Adrenal gland (tissue), 12 donors: ENCODE data around the gene PTH2R. TPM values are rescaled to one million over a fixed set of nuclear protein-coding genes. Genes with fewer than 3 reads are reported as not detected.
A peak's percentile ranks its signal among the peaks of the same experiment; 100 is the strongest.
"Not testable (repeated sequence)": the region's sequence is repeated elsewhere in the genome, so short reads cannot be mapped to it uniquely, and the experiment has no call there.

ENCODE experiments used
- DNase-seq, 7 donors: peaks; one replicate each; pipeline ENCODE4 v3.0.0-alpha.2; 2019 to 2020
- H3K27ac ChIP-seq, 5 donors: fragments of 200-600 bp; sonication (generic) in 4 of 5; 1 replicate in 3 of 5; 2 replicates in 2 of 5; pipeline versions ENCODE4 v1.5.1 to v1.8.0; 2016 to 2020; ENCODE audit warnings: mild to moderate bottlenecking in 1 of 5
- H3K27me3 ChIP-seq: fragments of 200-600 bp; 2 replicates; pipeline ENCODE4 v1.8.0; 2021
- H3K36me3 ChIP-seq, 2 donors: fragments of 200-600 bp; replicated peaks in 1 of 2; 1 replicate in 1 of 2; 2 replicates in 1 of 2; pipeline versions ENCODE4 v1.5.1 to v1.8.0; 2018 to 2022
- H3K4me1 ChIP-seq, 2 donors: fragments of 200-600 bp; replicated peaks in 1 of 2; 1 replicate in 1 of 2; 2 replicates in 1 of 2; pipeline versions ENCODE4 v1.5.1 to v1.8.0; 2018 to 2021
- H3K4me3 ChIP-seq, 4 donors: fragments of 200-600 bp; sonication (generic) in 3 of 4; one replicate each; pipeline ENCODE4 v1.5.1; 2016 to 2018
- H3K9me3 ChIP-seq, 3 donors: fragments of 200-600 bp; sonication (generic) in 1 of 3; replicated peaks in 1 of 3; 1 replicate in 2 of 3; 2 replicates in 1 of 3; pipeline versions ENCODE4 v1.5.1 to v1.8.0; 2016 to 2021
- POLR2A ChIP-seq, 2 donors: fragments of 450-650 bp; IDR thresholded peaks; one replicate each; pipeline ENCODE4 v1.6.1; 2017; ENCODE audit warnings: antibody characterized with exemption in 2 of 2, mild to moderate bottlenecking in 2 of 2, moderate library complexity in 1 of 2
- WGBS, 4 donors: extraction: QIAGEN DNeasy Blood & Tissue Kit in 2 of 4; methylation state at CpG; one replicate each; pipeline versions ENCODE4 v1.1.5 to v1.1.7; 2013 to 2017; 5-methylcytosine and 5-hydroxymethylcytosine counted together
- intact Hi-C, 2 donors: fragments of 100-400 bp; cut with DNase I; formaldehyde crosslinking; loops; one replicate each; pipeline versions ENCODE4 v1.14.1 to v1.15.0; 2022 to 2023
- polyA plus RNA-seq, 3 donors: library from polyadenylated mRNA; stranded (reverse); fragments of 200-250 nt in 2 of 3; fragments of 350-450 nt in 1 of 3; fragmentation: Illumina TruSeq in 1 of 3; extraction: RNeasy Lipid Tissue Mini Kit (QIAGEN cat#74804) in 1 of 3; gene quantifications; one replicate each; pipeline ENCODE4 v1.2.3, GENCODE V29; 2013 to 2014
- total RNA-seq, 9 donors: library from RNA; depleted of rRNA in 4 of 9; stranded (reverse); fragments of >200 nt in 4 of 9; fragments of 120-200 nt in 1 of 9; fragmentation: NEBNext Ultra II Directional in 1 of 9; extraction: Animal tissue kit (Norgen Biotek cat#: 25700) in 1 of 9; gene quantifications; one replicate each; pipeline versions ENCODE4 v1.1.0 to v1.2.4, GENCODE V29; 2013 to 2023
- TF ChIP-seq, protein P1 (sequence below), 6 experiments: fragments of 450-650 bp in 4 of 6; fragments of 200-600 bp in 2 of 6; sonication (generic) in 1 of 6; IDR thresholded peaks; 1 replicate in 5 of 6; 2 replicates in 1 of 6; pipeline versions ENCODE4 v1.5.1 to v1.8.0; 2016 to 2021; ENCODE audit warnings: antibody characterized with exemption in 6 of 6, mild to moderate bottlenecking in 2 of 6, moderate library complexity in 1 of 6
- donor health status: healthy with polysubstance abuse.
- donor health status: Bipolar disorder and iron deficiency.
- donor health status: DM: yes; HTN: yes; CAD: no.
- donor health status: DM: no; HTN: no; CAD: no.
- donor health status: DM: no; HTN: no; CAD: no.
- donor health status: DM: yes; HTN: yes; CAD: no.

The PTH2R gene
- total and polyA plus RNA-seq, 12 donors = 0.11 to 0.84 (median 0.28) TPM; not detected in 2

DNA sequence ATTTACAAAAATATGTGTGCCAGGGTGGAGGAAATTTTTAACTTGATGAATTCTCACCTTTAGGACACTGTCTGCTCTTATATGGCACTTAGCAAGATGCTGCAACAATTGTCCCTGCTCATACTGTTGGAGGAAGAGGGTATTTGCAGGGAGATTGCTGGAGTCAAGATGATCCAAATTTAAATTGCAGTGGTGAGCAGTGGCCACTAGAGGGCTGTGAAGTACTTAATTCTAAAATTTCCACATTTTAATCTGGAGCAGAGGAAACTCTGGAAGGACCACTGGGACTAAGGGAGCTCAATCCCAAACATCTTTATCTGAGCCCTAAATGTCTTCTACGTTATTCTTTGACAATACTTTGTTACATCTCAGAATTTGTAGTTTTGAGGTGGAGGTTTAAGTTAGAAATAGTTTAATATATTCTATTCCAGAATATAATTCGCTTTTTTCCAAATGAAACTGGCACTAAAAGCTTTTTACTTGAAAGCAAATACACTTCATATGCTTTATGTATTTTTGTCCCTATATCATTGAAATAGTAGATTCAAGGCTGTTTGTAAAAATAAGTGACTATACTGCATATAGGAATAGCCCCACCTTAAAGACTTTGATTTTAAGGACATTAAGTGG lies 33.0 kb upstream of the PTH2R start:
- Histone ChIP-seq H3K27ac (no peak overlapping the region), H3K4me3 (no peak overlapping the region), H3K9me3 (no peaks in the 10 kb centered on the region), H3K4me1 (no peaks in the 10 kb centered on the region), H3K36me3 (no peaks in the 10 kb centered on the region), H3K27me3 (no peaks in the 10 kb centered on the region)
- intact Hi-C loops = loop anchor here in 1 of 2 donors (10.0 kb wide), 1 partner anchor 831 kb away; no protein-coding TSS in a partner anchor
- WGBS, 4 donors = 47 to 50% (median 48%) methylated on average over 2 of the region's 2 CpGs
- TF ChIP-seq, protein P1, sequence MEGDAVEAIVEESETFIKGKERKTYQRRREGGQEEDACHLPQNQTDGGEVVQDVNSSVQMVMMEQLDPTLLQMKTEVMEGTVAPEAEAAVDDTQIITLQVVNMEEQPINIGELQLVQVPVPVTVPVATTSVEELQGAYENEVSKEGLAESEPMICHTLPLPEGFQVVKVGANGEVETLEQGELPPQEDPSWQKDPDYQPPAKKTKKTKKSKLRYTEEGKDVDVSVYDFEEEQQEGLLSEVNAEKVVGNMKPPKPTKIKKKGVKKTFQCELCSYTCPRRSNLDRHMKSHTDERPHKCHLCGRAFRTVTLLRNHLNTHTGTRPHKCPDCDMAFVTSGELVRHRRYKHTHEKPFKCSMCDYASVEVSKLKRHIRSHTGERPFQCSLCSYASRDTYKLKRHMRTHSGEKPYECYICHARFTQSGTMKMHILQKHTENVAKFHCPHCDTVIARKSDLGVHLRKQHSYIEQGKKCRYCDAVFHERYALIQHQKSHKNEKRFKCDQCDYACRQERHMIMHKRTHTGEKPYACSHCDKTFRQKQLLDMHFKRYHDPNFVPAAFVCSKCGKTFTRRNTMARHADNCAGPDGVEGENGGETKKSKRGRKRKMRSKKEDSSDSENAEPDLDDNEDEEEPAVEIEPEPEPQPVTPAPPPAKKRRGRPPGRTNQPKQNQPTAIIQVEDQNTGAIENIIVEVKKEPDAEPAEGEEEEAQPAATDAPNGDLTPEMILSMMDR (IDR thresholded peaks at IDR 0.05) = peak; percentile 62 to 88 (median 69)
- no peak for TF ChIP-seq POLR2A (IDR thresholded peaks at IDR 0.05)
- peak; percentile 28 to 73 (median 53) for DNase-seq

DNA sequence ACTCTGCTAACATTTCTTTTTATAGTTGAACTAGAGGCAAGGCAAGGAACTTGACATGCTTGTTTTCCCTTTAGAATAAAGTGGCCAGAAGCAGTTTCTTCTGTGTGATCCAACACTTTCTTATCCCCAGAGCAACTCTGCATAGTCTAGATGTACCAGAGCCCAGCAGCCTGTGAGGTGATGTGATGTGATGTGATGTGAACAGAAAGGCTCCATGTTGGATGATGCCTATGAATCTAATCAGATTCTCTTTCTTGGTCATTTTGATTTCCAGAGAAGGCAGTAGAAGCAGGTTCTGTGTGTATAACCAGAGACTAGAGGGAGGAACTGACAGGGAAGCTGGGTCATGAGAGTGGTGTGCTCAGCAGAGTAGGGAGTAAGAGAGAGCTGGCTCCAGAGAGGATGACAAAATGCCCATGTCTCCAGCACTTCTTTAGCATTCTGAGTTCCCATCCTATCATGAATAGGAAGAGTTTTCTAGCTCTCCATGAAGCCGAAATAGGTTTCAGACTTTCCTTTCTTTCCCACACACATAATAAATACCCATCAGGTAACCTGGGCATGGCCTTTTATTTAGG lies 31.0 kb upstream of the PTH2R start:
- H3K27ac ChIP-seq = no peak overlapping the region
- no peak for DNase-seq
- H3K9me3 ChIP-seq = no peaks in the 10 kb centered on the region
- whole genome bisulfite sequencing, 4 donors = 52 to 93% (median 71%) methylated on average over 1 of the region's 1 CpG
- no peaks in the 10 kb centered on the region for H3K36me3 ChIP-seq
- H3K27me3 ChIP-seq = no peaks in the 10 kb centered on the region
- intact Hi-C loops = loop anchor here in 1 of 2 donors (10.0 kb wide), 1 partner anchor 829 kb away; no protein-coding TSS in a partner anchor
- no peak overlapping the region for H3K4me3 ChIP-seq
- no peak for TF ChIP-seq POLR2A (IDR thresholded peaks at IDR 0.05)
- TF ChIP-seq, protein P1 (IDR thresholded peaks at IDR 0.05) = no peak
- no peaks in the 10 kb centered on the region for H3K4me1 ChIP-seq

DNA sequence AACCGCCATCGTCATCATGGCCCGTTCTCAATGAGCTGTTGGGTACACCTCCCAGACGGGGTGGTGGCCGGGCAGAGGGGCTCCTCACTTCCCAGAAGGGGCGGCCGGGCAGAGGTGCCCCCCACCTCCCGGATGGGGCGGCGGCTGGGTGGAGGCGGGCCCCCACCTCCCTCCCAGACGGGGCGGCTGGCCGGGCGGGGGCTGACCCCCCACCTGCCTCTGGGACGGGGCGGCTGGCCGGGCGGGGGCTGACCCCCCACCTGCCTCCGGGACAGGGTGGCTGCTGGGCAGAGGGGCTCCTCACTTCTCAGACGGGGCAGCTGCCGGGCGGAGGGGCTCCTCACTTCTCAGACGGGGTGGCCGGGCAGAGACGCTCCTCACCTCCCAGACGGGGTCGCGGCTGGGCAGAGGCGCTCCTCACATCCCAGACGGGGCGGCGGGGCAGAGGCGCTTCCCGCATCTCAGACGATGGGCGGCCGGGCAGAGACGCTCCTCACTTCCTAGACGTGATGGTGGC lies 29.2 kb upstream of the PTH2R start:
- H3K9me3 ChIP-seq, H3K4me3 ChIP-seq, DNase-seq, H3K36me3 ChIP-seq, H3K27ac ChIP-seq, H3K4me1 ChIP-seq, H3K27me3 ChIP-seq: not testable (repeated sequence)
- 72 to 98% (median 93%) methylated on average over 6 to 28 of the region's 40 CpGs for WGBS, 4 donors
- intact Hi-C loops = loop anchor here in 1 of 2 donors (10.0 kb wide), 1 partner anchor 827 kb away; no protein-coding TSS in a partner anchor

DNA sequence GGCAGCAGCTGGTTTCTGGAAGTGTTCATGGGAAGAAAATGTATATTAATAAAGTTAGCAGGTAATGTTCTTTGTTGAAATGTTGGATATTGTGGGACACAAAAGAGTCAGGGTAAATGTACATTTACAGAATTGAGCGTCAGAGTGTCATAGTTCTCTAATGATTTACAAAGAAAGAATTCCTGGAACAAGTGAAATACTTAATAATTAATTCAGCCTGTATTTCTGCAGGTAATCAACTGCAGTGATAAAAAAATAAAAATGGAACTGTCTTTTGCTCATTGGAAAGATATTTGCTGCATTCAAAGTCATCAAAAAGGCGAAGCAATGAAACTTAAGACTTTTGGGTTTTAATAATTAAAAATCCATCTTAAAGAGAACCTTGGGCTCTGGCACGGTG lies 27.4 kb upstream of the PTH2R start:
- Histone ChIP-seq H3K4me1 (no peaks in the 10 kb centered on the region), H3K27me3 (peaks cover 4% of the 10 kb centered on the region), H3K27ac (no peak overlapping the region), H3K4me3 (no peak overlapping the region), H3K9me3 (no peaks in the 10 kb centered on the region), H3K36me3 (no peaks in the 10 kb centered on the region)
- WGBS, 4 donors = 78 to 88% (median 84%) methylated on average over 3 of the region's 3 CpGs
- intact Hi-C loops = loop anchor here in 1 of 2 donors (10.0 kb wide), 1 partner anchor 826 kb away; no protein-coding TSS in a partner anchor
- TF ChIP-seq, protein P1 (IDR thresholded peaks at IDR 0.05) = no peak
- no peak for TF ChIP-seq POLR2A (IDR thresholded peaks at IDR 0.05)
- no peak for DNase-seq
